HepG2 (cell line): ENCODE measurements around the gene FUZ. TPM values are rescaled to one million over a fixed set of nuclear protein-coding genes. Genes with fewer than 3 reads are reported as not detected.

Experiments
- NFAT5 ChIP-seq: sonication (generic); formaldehyde crosslinking; IDR thresholded peaks from 2 replicates; pipeline ENCODE4 v1.4.0; 2020; ENCODE audit warnings: missing genetic modification reagents
- ZHX2 ChIP-seq, 2 experiments: sonication (generic) in 1 of 2; formaldehyde crosslinking in 1 of 2; IDR thresholded peaks; 2 replicates each; pipeline versions ENCODE4 v1.6.1 to v1.9.0; 2014 to 2022; ENCODE audit warnings: antibody characterized with exemption in 1 of 2, borderline replicate concordance in 1 of 2, inconsistent platforms in 1 of 2, low read depth in 1 of 2, missing genetic modification reagents in 1 of 2
- polyA plus RNA-seq, 8 experiments: library from polyadenylated mRNA; depleted of rRNA in 3 of 8; stranded (reverse) in 7 of 8; unstranded in 1 of 8; fragments of >200 nt; fragmentation: Illumina TruSeq in 4 of 8; extraction: Trizol in 4 of 8; gene quantifications; 2 replicates each; pipeline versions ENCODE4 v1.2.1 to v1.2.3, GENCODE V29; 2011 to 2016; ENCODE audit warnings: low read depth in 4 of 8, missing spikeins in 1 of 8, mixed read lengths in 1 of 8; ENCODE audit not compliant: insufficient read depth in 1 of 8
- total RNA-seq, 5 experiments: library from RNA; depleted of rRNA; stranded (reverse); fragments of >200 nt; fragmentation: Illumina TruSeq; extraction: Trizol; gene quantifications; 2 replicates each; pipeline ENCODE4 v1.2.3, GENCODE V29; 2016; ENCODE audit warnings: low read depth in 1 of 5
- TF ChIP-seq, protein P1 (sequence below): IDR thresholded peaks from 2 replicates; pipeline ENCODE4 v1.6.1; 2016; ENCODE audit warnings: low read depth

FUZ gene
- total and polyA plus RNA-seq, 2 of the 13 experiments (the other 11 are each of a cell fraction or from before 2014, with no cell fraction given) = 0.08 TPM; not detected in 1

DNA sequence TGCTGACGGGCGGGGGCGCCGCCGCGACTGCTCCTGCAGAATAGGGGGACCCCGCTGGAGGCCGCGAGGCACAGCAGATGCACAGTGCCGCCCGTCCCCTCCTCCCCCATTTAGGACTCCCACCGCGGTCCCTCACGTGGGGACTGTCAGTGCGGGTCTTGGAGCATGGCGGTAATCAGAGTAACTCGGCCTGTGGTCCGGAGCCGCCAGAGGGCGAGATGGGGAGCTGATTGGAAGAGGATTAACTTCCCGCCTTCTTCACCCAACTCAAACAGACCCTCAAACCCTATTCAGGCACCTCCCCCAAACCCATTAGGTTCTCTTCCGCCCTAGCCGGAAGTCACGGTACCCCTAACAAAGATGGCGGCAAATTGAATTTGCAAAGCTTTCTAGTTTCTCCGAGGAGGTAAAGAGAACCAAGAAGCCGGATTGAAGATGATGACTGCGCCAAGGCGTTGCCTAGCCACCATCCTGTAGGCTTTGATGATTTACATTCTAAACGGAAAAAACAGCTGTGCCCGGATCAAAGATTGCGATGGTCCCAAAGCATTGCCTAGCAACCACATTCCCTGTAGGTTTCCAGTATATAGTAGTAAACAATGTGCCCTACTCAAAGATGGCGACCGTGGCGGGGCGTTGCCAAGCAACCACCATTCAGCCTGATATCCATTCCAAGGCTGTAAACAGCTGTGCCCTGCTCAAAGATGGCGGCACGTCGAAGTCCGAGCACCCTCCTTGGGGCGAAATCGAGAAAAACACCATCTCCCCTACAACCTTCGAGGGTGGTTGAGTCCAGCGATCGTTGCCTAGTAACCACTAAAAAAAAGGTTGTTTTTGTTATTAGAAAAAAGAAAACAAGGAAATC is at the start of gene FUZ (continued):
- TF ChIP-seq NFAT5 (CRISPR knock-in tag) = no peak
- 0 out of 2 replicates have a peak, but pooled peaks have one; percentile 54 for TF ChIP-seq ZHX2 (IDR thresholded peaks at IDR 0.05; ENCODE audit: low read depth)
- TF ChIP-seq ZHX2 (CRISPR knock-in tag; IDR thresholded peaks at IDR 0.05; ENCODE audit: borderline replicate concordance) = no peak
- TF ChIP-seq, protein P1, sequence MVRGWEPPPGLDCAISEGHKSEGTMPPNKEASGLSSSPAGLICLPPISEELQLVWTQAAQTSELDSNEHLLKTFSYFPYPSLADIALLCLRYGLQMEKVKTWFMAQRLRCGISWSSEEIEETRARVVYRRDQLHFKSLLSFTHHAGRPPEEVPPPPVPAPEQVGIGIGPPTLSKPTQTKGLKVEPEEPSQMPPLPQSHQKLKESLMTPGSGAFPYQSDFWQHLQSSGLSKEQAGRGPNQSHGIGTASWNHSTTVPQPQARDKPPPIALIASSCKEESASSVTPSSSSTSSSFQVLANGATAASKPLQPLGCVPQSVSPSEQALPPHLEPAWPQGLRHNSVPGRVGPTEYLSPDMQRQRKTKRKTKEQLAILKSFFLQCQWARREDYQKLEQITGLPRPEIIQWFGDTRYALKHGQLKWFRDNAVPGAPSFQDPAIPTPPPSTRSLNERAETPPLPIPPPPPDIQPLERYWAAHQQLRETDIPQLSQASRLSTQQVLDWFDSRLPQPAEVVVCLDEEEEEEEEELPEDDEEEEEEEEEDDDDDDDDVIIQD (CRISPR knock-in tag) = no peak
- TF ChIP-seq, all 625 proteins: peak for 7
